ENCODE measurements around the gene ALK. TPM values are rescaled to one million over a fixed set of nuclear protein-coding genes. Genes with fewer than 3 reads are reported as not detected.

ALK gene
- total RNA-seq, 1 donor from 2014 or later, result not detected

- Mint-ChIP-seq H3K4me3 (ENCODE audit: low read depth) (no peak overlapping the region), H3K27ac (no peak overlapping the region), H3K9me3 (ENCODE audit: low read depth) (no peaks in the 10 kb centered on the region), H3K27me3 (peaks cover 14% of the 10 kb centered on the region), H3K4me1 (ENCODE audit: low read depth) (no peaks in the 10 kb centered on the region), H3K36me3 (ENCODE audit: insufficient read depth) (no peaks in the 10 kb centered on the region)
- TF ChIP-seq CTCF (IDR thresholded peaks at IDR 0.05; ENCODE audit: unreplicated experiment), result no peak
- DNase-seq (ENCODE audit: low spot score, unreplicated experiment), result no peak
Observed at GRCh38 chr2:29580223-29580622, 341.2 kb downstream of the ALK start.

- no peak for DNase-seq (ENCODE audit: low spot score, unreplicated experiment)
- Mint-ChIP-seq H3K9me3 (ENCODE audit: low read depth) (no peaks in the 10 kb centered on the region), H3K4me1 (ENCODE audit: low read depth) (no peaks in the 10 kb centered on the region), H3K36me3 (ENCODE audit: insufficient read depth) (no peaks in the 10 kb centered on the region), H3K27ac (no peak overlapping the region), H3K27me3 (peaks cover 17% of the 10 kb centered on the region), H3K4me3 (ENCODE audit: low read depth) (no peak overlapping the region)
- no peak for TF ChIP-seq CTCF (IDR thresholded peaks at IDR 0.05; ENCODE audit: unreplicated experiment)
Observed at GRCh38 chr2:29579495-29580169, 341.8 kb downstream of the ALK start.

- Mint-ChIP-seq H3K27me3 (peaks cover 19% of the 10 kb centered on the region), H3K4me1 (ENCODE audit: low read depth) (no peaks in the 10 kb centered on the region), H3K27ac (no peak overlapping the region), H3K36me3 (ENCODE audit: insufficient read depth) (no peaks in the 10 kb centered on the region), H3K9me3 (ENCODE audit: low read depth) (no peaks in the 10 kb centered on the region), H3K4me3 (ENCODE audit: low read depth) (no peak overlapping the region)
- TF ChIP-seq CTCF (IDR thresholded peaks at IDR 0.05; ENCODE audit: unreplicated experiment), result no peak
- DNase-seq (ENCODE audit: low spot score, unreplicated experiment), result no peak
Observed at GRCh38 chr2:29578084-29578598, 343.2 kb downstream of the ALK start.

- H3K27ac Mint-ChIP-seq, result no peak overlapping the region
- H3K4me3 Mint-ChIP-seq (ENCODE audit: low read depth), result no peak overlapping the region
- peaks cover 16% of the 10 kb centered on the region for H3K27me3 Mint-ChIP-seq
- H3K4me1 Mint-ChIP-seq (ENCODE audit: low read depth), result no peaks in the 10 kb centered on the region
- DNase-seq (ENCODE audit: low spot score, unreplicated experiment), result no peak
- no peak for TF ChIP-seq CTCF (IDR thresholded peaks at IDR 0.05; ENCODE audit: unreplicated experiment)
- no peaks in the 10 kb centered on the region for H3K9me3 Mint-ChIP-seq (ENCODE audit: low read depth)
- H3K36me3 Mint-ChIP-seq (ENCODE audit: insufficient read depth), result no peaks in the 10 kb centered on the region
Observed at GRCh38 chr2:29576231-29576630, 345.2 kb downstream of the ALK start.

GRCh38 chr2:29575370-29575890 lies 346.0 kb downstream of the ALK start:
- no peak for DNase-seq (ENCODE audit: low spot score, unreplicated experiment)
- Mint-ChIP-seq H3K9me3 (ENCODE audit: low read depth) (no peaks in the 10 kb centered on the region), H3K4me1 (ENCODE audit: low read depth) (no peaks in the 10 kb centered on the region), H3K27me3 (peaks cover 20% of the 10 kb centered on the region), H3K4me3 (ENCODE audit: low read depth) (no peak overlapping the region), H3K27ac (no peak overlapping the region), H3K36me3 (ENCODE audit: insufficient read depth) (no peaks in the 10 kb centered on the region)
- no peak for TF ChIP-seq CTCF (IDR thresholded peaks at IDR 0.05; ENCODE audit: unreplicated experiment)
